HG03521 (cell line): Measurements from ENCODE around the gene ZDHHC14.
"Not testable (repeated sequence)": the region's sequence is repeated elsewhere in the genome, so short reads cannot be mapped to it uniquely, and the experiment has no call there.

Source experiments
- ATAC-seq: cut with Tn5 transposase; IDR thresholded peaks from one replicate; pipeline ENCODE4 v1.9.1; 2021; ENCODE audit warnings: mild to moderate bottlenecking, moderate library complexity; ENCODE audit not compliant: unreplicated experiment

ZDHHC14 gene

DNA sequence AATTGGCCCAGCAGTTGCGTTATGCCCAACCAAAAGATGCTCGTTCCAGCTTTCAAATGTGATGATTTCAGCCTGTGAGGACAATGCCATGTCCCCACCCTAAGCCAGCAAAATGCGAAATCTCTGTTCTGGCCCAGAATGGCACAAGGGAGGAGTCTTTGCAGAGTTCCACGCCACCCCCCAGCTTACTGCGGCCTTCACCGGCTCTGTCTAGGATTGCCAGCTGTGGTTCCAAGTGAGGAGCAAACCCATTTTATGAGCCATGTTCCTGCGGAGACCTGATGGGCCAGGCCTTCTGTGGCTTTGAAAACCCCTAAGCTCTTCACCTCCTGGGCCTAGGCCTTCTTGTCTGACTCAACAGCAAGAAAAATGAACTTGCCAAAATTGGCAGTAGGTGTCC, 295.3 kb downstream of the ZDHHC14 start:
- no peak for ATAC-seq

DNA sequence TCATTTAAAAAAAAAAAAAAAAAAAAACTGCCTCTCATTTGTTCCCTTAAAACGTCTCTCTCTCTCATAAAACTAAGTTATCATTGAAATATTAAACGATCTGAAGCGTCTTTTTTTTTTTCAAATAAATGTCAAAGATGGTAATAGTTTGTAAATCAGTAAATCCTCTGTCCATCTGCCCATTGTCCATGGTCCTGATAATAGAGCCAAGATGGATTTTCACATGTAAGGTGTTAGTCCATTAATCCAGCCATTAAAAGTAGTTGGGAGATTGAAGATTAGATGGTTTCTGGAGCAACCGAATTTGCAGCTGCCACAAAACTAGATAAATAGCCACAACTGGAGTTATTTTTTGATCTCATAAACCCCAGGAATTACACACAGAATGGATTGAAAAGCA, 296.2 kb downstream of the ZDHHC14 start:
- no peak for ATAC-seq

GRCh38 chr6:157679605-157680580, 298.9 kb downstream of the ZDHHC14 start:
- no peak for ATAC-seq

GRCh38 chr6:157681041-157681650, 300.2 kb downstream of the ZDHHC14 start:
- no peak for ATAC-seq

DNA sequence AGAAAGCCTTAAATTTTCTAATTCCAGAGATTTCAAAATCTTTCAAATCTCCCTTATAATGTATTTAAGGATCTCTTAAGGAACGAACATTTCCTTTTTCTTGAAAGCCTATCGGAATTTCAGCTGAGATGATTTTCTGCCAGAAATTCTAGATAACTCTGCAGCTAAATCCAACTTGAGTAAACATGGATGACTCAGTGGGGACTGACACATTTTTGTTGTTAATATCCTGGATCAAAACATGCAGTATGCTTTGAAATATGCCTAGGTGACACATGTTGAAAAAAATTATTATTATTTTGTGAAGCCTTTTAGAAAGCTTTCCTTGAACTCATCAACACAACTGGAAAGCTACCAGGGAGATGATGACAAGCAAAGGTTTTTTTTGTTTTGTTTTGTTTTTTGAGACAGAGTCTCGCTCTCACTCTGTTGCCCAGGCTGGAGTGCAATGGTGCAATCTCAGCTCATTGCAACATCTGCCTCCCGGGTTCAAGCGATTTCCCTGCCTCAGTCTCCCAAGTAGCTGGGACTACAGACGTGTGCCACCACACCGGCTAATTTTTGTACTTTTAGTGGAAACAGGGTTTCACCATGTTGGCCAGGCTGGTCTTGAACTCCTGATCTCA, 302.0 kb downstream of the ZDHHC14 start:
- no peak for ATAC-seq

GRCh38 chr6:157683707-157684106, 302.7 kb downstream of the ZDHHC14 start:
- ATAC-seq, result no peak

DNA sequence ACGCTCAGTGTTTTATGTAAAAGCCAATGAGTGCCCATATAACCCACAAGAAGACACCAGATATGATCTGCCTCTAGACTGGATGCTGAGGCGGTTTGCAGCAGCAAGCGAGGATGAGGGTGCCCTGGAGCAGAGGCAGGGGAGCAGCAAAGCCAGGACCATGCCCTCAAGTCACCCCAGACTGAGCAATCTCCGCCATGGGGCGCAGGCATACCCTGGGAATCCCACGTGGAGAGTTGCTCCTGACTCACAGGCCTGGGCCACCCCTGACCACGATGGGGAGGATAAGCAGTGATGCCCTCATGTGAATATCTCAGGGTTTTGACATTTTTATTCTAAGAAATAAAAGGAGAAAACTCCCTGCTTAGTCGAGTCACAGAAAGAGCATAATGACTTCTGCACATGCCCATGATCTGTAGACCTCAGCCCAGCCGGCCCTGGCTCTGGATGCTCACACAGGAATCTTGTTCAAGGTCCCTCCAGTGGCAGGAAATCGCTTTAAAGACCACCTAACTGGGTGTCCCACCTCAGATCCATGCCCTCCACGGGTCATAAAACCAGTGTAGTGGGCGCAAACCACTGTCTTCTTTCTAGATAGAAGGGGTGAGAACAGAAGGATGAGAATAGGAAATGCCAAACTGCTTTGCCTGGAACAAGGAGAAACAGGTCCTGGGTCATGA, 303.8 kb downstream of the ZDHHC14 start:
- ATAC-seq, result no peak

- ATAC-seq, result no peak
Measured at GRCh38 chr6:157685596-157686280, 304.7 kb downstream of the ZDHHC14 start.

- ATAC-seq, result no peak
Measured at GRCh38 chr6:157688275-157688959, 307.4 kb downstream of the ZDHHC14 start.

GRCh38 chr6:157688960-157689599, 308.1 kb downstream of the ZDHHC14 start:
- no peak for ATAC-seq

DNA sequence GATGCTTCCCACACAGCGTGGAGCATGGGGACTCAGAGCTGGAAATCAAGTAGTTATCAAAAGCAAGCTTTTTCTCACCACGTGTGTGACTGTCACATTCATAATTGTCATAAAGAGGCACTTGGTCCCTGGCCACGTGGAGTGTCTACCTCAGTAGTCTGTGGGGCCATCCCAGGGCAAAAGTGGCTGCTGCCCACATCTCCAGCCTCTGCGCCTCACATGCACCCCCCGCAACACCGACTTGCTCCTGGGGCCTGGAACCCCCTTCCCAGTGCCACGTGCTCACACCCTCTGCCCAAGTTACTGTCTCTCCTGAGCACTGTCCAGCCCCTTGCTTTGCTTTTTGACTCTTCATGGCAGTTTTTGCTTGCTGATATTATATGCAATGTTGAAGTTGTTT, 308.9 kb downstream of the ZDHHC14 start:
- ATAC-seq, result no peak

GRCh38 chr6:157690441-157691210, 309.6 kb downstream of the ZDHHC14 start:
- no peak for ATAC-seq

DNA sequence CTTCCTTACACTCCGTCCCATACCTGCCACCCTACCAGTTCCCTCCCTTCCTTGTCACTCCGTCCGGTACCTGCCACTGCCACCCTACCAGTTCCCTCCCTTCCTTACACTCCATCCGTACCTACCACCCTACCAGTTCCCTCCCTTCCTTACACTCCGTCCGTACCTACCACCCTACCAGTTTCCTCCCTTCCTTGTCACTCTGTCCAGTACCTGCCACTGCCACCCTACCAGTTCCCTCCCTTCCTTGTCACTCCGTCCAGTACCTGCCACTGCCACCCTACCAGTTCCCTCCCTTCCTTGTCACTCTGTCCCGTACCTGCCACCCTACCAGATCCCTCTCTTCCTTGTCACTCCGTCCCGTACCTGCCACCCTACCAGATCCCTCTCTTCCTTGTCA, 310.6 kb downstream of the ZDHHC14 start:
- not testable (repeated sequence) for ATAC-seq

- ATAC-seq, result no peak
Measured at GRCh38 chr6:157693867-157694266, 312.9 kb downstream of the ZDHHC14 start.

DNA sequence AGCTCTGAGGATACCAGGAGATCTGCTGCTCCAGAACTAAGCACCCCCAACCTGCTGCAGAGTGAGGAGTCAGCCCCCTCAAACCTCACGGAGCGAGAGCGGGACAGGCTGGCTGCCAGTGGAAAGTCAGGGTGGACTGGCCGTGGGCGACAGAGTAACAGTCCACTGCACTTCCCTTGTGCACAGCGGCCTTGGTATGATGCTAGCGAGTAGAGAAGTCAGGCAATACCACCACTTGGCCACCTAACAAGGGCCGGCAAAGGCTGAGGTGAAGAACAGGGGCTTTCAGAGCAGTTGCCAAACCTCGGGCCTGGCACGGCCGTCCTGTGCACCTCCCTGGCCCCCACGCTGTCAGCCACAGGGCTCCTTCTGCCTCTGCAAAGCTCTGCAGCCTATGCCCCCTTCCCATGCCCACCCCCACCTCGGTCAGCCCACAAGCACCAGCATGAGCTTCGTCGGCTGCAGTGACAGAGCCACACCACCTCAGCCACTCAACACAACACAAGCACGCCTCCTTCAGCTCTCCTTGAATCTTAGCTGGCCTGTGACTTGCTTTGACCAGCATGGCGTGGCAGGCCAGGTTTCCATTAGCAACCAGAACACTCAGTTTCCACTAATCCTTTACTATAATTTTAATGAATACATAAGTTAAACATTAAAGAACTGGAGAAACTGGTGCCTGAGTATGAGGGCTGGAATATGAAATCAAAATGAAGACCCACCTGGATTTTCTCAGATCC, 314.5 kb downstream of the ZDHHC14 start:
- no peak for ATAC-seq

DNA sequence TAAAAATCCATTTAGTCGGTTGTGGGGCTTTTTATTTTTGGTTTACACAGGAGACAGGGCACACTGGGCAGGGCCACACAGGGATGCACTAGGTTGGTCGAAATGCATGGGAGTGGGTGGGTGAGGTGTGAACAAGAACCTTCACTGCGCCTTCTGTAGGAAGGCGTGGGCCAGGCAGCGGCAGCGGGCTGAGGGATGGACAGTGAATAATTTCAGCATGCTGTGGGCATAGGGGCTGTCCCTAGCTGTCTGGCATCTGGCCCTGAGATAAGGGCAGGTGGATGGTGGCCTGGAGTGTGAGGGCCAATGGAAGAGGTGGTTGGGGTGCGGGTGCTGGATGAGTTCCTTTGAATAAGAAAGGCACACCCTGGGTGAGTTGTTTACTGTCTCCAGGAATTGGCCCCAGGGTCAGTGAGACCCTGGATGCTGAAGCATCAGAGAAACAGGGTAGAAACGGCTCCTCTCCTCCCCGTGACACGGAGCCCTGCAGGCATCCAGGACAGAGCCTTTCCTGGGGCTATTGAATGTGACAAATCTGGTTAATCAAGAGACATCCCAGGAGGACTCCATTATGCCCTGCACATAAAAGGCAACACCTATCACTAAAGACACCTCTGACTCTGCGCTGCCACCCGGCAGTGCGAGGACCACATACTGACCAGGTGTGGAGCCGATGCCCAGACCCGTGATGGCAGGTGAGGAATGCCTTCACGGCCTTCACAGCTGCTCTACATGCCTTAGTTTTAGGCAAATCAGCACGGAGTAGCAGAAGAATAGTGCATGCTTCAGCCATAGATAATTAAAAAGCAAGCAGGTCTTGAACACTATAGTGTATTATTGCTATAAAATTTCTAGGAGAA, 319.0 kb downstream of the ZDHHC14 start:
- no peak for ATAC-seq

GRCh38 chr6:157706351-157706750, 325.4 kb downstream of the ZDHHC14 start:
- not testable (repeated sequence) for ATAC-seq
